LNCAP (cell line): ENCODE measurements around the gene SIRPA.

Experiments
- TF ChIP-seq, protein P1 (sequence below): fragments of 450-650 bp; IDR thresholded peaks from 2 replicates; pipeline ENCODE4 v1.5.1; 2017; ENCODE audit warnings: mild to moderate bottlenecking

Gene SIRPA

DNA sequence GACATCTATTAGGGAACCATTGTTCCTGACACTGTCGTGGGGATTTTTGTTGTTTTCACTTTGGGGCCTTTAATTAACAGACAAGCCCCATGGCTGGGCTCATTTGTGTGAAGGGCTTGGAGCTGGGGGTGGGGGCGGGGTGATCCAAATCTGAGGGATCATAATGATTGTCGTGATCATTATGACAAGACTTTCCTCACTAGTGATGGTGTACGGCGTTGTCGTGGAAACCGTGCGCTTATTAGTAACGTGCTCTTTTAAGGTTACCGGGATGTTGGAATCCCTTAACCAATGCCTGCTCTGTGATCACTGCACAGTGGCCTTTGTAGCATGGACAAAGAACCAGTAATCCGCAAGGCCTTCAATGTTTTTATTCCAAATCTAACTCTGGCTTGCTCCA is 80.1 kb downstream of the SIRPA start:
- TF ChIP-seq, protein P1, sequence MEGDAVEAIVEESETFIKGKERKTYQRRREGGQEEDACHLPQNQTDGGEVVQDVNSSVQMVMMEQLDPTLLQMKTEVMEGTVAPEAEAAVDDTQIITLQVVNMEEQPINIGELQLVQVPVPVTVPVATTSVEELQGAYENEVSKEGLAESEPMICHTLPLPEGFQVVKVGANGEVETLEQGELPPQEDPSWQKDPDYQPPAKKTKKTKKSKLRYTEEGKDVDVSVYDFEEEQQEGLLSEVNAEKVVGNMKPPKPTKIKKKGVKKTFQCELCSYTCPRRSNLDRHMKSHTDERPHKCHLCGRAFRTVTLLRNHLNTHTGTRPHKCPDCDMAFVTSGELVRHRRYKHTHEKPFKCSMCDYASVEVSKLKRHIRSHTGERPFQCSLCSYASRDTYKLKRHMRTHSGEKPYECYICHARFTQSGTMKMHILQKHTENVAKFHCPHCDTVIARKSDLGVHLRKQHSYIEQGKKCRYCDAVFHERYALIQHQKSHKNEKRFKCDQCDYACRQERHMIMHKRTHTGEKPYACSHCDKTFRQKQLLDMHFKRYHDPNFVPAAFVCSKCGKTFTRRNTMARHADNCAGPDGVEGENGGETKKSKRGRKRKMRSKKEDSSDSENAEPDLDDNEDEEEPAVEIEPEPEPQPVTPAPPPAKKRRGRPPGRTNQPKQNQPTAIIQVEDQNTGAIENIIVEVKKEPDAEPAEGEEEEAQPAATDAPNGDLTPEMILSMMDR: no peak

DNA sequence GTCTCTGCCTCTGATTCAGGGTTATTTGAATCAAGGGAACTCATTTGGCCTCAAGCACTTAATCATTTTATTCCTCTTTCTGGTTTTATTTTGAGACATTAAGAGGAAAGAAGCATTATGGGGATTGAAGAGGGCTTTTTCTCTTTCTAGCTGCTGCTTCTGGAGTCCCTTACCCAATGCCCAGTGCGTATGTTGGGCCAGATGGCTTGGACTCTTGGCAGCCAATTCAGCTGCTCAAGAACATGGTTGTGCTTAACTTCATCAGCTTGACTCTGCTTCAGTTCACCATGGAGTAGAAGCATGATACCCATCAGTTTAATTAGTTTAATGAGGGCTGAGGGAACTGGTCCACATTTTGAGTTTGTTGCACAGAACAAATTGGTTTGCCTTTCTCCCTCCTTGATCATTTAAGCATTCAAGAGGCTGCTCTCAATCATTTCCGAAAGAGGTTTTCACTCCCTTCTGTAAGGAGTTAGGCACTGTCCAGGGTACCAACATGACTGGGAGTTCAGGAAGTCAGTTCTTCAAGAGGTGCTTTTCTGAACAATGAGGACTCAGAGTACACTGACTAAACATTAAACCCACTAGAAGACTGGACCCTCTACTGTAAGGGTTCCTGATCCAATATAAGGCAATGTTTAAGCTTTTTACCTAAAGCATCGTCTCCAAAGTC is 84.0 kb downstream of the SIRPA start:
- TF ChIP-seq, protein P1: no peak

DNA sequence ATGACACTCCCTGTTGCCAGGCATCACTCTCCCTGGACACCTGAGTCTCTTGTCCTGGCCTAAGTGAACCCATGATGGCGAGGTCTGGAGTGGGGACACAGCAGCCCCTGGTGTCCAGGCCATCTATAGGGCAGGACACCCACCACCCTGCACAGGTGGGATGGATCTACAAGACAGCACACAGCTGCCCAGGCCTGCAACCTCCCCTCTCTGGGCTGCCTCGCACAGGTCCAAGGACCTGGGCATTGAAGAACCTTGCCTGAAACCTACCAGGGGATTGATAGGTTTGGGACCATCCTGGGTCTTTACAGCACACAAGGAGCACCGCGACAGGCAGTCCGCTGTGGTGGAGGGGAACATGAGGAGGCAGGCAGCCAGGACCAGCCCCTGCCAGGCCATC is 87.5 kb downstream of the SIRPA start:
- TF ChIP-seq, protein P1: no peak

DNA sequence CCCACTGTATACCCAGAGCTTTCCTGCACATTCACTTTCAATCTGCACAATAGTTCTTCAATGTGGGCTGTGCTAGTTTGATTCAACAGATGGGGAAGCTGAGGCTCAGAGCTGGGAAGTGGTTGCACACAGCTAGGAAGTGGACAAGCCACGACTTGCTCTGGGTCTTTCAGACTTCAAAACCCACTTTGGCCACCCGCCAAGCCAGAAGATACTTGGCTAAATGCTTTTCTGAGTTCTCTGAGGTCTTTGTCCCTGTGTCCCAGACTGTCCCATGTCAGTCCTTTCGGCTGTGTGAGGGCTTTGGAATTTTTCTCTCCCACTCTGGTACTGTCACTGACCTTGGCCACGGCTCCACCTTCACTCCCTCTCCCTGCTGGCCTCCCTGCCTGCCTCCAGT is 88.1 kb downstream of the SIRPA start:
- TF ChIP-seq, protein P1: no peak

DNA sequence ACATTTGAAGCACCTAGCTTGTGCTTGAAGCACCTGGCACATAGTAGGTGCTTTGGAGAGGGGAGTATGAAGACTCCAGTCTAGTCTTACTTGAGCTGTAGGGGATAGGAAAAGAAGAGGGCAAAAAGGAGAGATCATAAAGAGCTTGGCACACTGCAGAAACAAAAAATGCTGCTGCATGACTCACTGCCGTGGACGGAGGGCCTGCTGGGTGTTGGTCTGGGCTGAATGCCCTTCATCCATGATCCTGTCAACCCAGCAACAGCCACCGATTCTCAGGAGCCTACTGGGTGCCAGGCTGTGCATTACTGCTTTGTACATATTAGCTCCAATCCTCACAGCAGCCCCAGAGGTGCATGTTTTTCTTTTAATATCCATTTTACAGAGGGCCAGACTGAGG is 92.6 kb downstream of the SIRPA start:
- TF ChIP-seq, protein P1: no peak
